ENCODE data around the gene NEURL4.

Gene NEURL4

DNA sequence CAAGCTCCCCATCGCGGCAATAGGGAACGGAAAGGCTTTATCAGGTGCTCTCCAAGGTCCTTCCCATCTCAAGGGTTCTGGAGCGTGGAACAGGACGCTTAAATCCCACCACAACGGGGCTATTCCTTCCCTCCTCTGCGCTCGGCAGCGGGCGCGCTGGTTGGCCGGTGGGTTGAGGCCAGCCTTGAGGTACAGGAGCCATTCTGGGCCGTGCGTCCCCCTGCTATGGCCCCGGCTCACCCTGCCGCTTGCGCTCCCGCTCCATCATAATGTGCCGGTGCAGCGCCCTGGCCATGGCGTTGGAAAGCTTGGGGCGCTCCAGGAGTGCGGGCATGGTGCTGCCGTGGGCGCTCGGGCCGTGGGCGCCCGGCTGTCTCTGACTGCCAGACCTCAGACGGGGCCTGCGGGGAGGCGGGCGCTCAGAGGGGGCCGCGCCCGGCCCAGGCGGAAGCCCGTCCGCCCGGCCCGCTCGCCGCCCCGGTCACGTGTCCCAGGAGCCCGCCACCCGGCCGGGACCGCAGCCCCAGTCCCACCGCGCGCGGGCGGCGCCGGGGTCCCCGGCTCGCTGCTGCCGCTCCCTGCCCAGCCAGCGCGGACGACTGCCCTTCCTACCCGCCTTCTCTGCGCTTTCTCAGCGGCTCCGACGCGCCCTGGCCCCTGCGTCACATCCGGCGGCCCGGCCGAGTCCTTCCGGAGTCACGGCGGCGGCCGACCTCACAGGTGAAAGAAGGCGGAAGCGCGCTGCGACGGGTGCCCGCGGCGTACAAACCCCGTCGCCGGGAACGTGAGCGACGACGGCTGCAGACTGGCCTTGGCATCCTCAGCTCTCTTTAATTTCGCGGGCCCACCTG is 14.2 kb downstream of the NEURL4 start, which contains the start of gene GPS2:
GPS2 (minus strand) TSS at position 642 of the 851 bp plus-strand sequence; CDS start at position 334, 308 bp downstream.
- Histone ChIP-seq H3K36me3 (peaks cover 83% of the 10 kb centered on the region), H3K9ac (peak within 1 kb of the TSS; percentile 91), H3K4me2 (peak within 1 kb of the TSS; percentile 95), H4K20me1 (peaks cover 51% of the 10 kb centered on the region), H3K27me3 (no peaks in the 10 kb centered on the region), H3K4me1 (peaks cover 49% of the 10 kb centered on the region), H3K4me3 (peak within 1 kb of the TSS; percentile 94), H3K27ac (peak within 1 kb of the TSS; percentile 91), H3K9me3 (no peaks in the 10 kb centered on the region)
- no peak for TF ChIP-seq Cebpa-rat (IDR thresholded peaks at IDR 0.05)

GRCh38 chr17:7313890-7314718 is 15.0 kb downstream of the NEURL4 start:
- no peak for TF ChIP-seq Cebpa-rat (IDR thresholded peaks at IDR 0.05)
- Histone ChIP-seq H3K4me3 (peak overlapping the region; percentile 94), H4K20me1 (peaks cover 59% of the 10 kb centered on the region), H3K36me3 (peaks cover 85% of the 10 kb centered on the region), H3K27me3 (no peaks in the 10 kb centered on the region), H3K9ac (peak overlapping the region; percentile 91), H3K4me2 (peak overlapping the region; percentile 95), H3K4me1 (peaks cover 57% of the 10 kb centered on the region), H3K9me3 (no peaks in the 10 kb centered on the region), H3K27ac (peak overlapping the region; percentile 91)

DNA sequence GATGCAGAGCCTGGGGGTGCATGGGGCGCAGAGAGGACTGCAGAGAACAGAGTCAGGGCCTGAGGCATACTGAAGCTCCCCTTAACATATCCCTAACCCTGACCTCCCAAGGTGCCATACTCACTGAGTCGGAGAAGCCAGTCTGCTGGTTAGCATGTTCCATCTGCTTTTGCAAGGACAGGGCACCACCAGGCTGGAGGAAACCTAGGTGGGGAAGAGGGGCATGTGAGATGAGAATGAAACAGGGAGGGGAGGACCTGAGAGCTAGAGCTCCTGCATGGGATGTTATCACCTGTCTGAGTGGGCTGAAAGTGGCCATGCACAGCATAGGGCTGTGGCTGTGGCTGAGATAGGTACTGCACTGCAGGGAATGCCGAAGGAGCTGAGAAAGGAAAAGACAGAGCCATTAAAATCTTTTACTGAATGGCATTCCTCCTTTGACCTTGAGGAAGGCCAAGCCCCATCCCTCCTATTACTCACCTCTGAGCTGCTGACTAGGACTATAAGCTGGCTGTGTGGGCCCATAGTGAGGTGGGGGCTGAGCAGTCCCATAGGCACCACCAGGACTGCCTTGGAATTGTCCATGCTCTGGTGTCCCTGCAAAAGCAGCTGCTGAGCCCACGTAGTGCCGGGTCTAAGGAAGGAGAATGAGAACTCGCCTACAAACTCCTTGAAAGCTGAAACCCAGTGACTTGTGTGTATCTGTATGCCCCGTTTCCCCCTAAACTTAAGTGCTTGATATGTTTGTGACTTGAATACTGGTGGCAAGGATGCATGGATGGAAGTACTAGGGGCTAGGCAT is 15.8 kb downstream of the NEURL4 start:
- no peak for TF ChIP-seq Cebpa-rat (IDR thresholded peaks at IDR 0.05)
- Histone ChIP-seq H3K27me3 (no peaks in the 10 kb centered on the region), H3K36me3 (peaks cover 77% of the 10 kb centered on the region), H3K4me1 (peaks cover 59% of the 10 kb centered on the region), H3K27ac (no peak overlapping the region), H3K9ac (no peak overlapping the region), H3K4me2 (peak overlapping the region; percentile 95), H4K20me1 (peaks cover 67% of the 10 kb centered on the region), H3K4me3 (no peak overlapping the region), H3K9me3 (no peaks in the 10 kb centered on the region)

DNA sequence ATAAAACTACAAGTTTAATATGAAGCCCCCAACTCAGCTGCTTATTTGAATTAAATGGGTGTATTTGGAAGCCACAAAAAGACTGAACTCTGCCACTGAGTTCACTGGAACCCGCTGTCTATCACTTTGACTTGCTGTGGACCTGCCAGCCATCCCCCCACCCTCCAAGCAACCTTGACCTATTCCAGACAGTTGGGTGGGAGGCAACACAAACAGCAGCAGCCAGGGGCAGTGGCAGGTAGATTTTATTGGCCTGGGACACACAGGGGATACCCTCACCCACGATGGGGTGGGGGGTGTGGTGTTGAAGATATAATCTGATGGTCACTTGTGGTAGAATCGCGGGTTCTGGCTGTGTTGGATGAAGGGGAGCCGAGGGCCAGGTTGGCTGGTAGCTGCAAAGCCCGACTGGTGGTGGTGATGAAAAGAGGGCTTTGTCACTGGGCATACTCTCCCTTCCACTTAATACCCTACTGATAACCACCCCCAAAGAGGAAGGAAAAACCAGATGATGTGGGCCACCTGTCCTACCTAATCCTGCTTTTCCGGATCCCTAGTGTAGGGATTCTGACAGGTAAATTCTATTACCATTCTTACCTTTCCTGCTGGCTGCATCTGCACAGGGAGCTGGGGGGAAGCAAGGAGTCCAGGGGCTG is 16.6 kb downstream of the NEURL4 start:
- Histone ChIP-seq H3K27me3 (no peaks in the 10 kb centered on the region), H3K4me1 (peaks cover 59% of the 10 kb centered on the region), H3K36me3 (peaks cover 70% of the 10 kb centered on the region), H3K9me3 (no peaks in the 10 kb centered on the region), H3K4me3 (no peak overlapping the region), H3K4me2 (peak overlapping the region; percentile 95), H3K27ac (no peak overlapping the region), H3K9ac (no peak overlapping the region), H4K20me1 (peaks cover 70% of the 10 kb centered on the region)
- TF ChIP-seq Cebpa-rat (IDR thresholded peaks at IDR 0.05), result no peak

DNA sequence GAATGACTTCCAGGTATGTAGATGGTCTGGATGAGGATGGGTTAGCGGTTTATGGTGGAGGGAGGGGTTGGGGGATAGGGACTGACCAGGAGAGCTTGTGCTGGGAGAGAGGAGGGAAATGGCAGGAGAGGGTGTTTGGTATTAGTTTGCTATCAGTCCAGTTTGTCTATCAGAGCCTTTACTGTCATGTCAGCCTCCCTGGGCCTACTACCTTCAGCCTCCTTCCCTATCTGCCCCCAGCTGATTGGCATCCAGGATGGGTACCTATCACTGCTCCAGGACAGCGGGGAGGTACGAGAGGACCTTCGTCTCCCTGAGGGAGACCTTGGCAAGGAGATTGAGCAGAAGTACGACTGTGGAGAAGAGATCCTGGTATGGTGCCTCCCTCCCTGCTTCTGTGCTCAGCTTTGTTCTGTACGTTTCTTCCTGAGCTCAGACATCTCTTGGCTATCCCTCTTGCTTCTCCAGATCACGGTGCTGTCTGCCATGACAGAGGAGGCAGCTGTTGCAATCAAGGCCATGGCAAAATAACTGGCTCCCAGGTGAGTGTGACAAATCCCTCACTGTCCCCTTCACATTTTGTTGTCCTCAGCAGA is 17.9 kb downstream of the NEURL4 start:
- Histone ChIP-seq H3K9ac (peak overlapping the region; percentile 13; the same call in 1 of the 2 replicates), H3K4me3 (no peak overlapping the region), H3K4me2 (no peak overlapping the region), H3K36me3 (peaks cover 56% of the 10 kb centered on the region), H4K20me1 (peaks cover 70% of the 10 kb centered on the region), H3K9me3 (no peaks in the 10 kb centered on the region), H3K27me3 (no peaks in the 10 kb centered on the region), H3K4me1 (peaks cover 60% of the 10 kb centered on the region), H3K27ac (no peak overlapping the region)
- no peak for TF ChIP-seq Cebpa-rat (IDR thresholded peaks at IDR 0.05)

- Histone ChIP-seq H3K27ac (no peak overlapping the region), H3K9me3 (no peaks in the 10 kb centered on the region), H3K27me3 (no peaks in the 10 kb centered on the region), H3K4me2 (peak overlapping the region; percentile 89), H3K36me3 (peaks cover 50% of the 10 kb centered on the region), H3K9ac (0 out of 2 replicates have a peak overlapping the region, but pooled peaks have one; percentile 99), H3K4me1 (peaks cover 58% of the 10 kb centered on the region), H3K4me3 (peak overlapping the region; percentile 85), H4K20me1 (peaks cover 66% of the 10 kb centered on the region)
- no peak for TF ChIP-seq Cebpa-rat (IDR thresholded peaks at IDR 0.05)
Measured at GRCh38 chr17:7309628-7310027, 19.5 kb downstream of the NEURL4 start.

DNA sequence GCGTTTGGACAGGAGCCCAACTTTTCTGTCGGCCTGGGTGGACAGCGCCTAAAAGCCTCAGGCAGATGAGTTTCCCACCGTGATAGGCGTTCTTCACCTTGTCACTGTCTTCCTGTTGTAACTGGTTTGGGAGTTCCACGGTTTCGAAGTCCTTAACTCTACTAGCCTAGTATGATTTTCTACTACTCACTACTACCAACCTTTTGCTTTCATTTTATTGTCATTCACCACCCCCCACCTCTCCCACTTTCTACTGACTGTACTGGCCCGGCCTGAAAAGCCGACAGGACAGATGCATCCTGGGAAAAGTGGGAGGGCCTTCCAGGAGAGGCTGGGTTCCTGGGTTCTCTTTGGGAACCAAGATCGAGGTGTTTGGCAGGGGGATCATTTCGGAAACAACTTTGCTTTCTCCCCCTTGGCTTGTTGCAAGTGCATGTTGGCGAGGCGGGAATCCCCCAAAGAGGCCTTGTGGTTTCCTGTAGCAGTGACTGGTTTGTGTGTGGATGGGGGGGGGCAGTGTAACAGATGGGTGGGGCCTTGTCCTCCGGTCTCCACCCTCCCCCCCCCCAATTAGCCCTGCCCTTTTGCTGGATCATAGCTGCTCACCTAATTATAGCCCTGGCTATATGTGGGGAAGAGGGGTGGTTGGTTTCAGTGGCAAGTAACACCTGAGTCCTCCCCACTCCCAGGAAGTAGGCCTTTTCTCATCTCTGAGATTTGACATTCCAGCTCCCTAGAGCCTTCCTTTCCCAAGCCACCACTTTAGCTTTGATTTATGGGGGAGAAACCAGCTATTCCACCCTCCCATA is 20.3 kb downstream of the NEURL4 start:
- no peak for TF ChIP-seq Cebpa-rat (IDR thresholded peaks at IDR 0.05)
- H3K4me2 ChIP-seq, result peak overlapping the region; percentile 89
- H3K36me3 ChIP-seq, result peaks cover 47% of the 10 kb centered on the region
- H3K4me1 ChIP-seq, result peaks cover 51% of the 10 kb centered on the region
- H3K27me3 ChIP-seq, result no peaks in the 10 kb centered on the region
- H3K27ac ChIP-seq, result peak overlapping the region; percentile 98
- H4K20me1 ChIP-seq, result peaks cover 58% of the 10 kb centered on the region
- no peaks in the 10 kb centered on the region for H3K9me3 ChIP-seq
- peak overlapping the region; percentile 99 for H3K9ac ChIP-seq
- H3K4me3 ChIP-seq, result peak overlapping the region; percentile 85
